GM19452 (cell line): ENCODE data around the gene ZNF366.
"Not testable (repeated sequence)": the region's sequence is repeated elsewhere in the genome, so short reads cannot be mapped to it uniquely, and the experiment has no call there.

Experiments used
- ATAC-seq: cut with Tn5 transposase; IDR thresholded peaks from one replicate; pipeline ENCODE4 v1.9.1; 2021; ENCODE audit not compliant: unreplicated experiment

Gene ZNF366

GRCh38 chr5:72408603-72409002 is 98.6 kb downstream of the ZNF366 start:
- no peak for ATAC-seq

DNA sequence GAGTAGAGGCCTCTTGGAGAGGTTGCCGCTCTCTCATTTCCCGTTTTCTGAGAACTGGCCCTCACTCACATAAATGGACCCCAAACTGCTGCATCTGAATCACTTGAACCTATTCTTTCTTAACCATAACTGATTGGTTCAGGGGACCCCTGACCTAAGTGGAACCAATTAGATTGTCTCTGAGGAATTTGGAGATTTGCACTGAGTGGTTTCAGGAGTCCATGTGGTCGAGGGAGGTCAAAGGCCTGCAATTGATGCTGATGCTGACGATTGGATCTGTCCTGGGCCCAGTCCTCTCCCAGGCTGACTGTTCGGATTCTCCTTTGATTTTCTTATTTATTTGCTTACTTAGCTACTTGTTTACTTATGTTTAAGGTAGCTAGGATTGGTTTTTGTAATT is 99.1 kb downstream of the ZNF366 start:
- no peak for ATAC-seq

GRCh38 chr5:72407541-72407940 is 99.7 kb downstream of the ZNF366 start:
- ATAC-seq, result no peak

GRCh38 chr5:72407078-72407477 is 100.1 kb downstream of the ZNF366 start:
- ATAC-seq, result no peak

DNA sequence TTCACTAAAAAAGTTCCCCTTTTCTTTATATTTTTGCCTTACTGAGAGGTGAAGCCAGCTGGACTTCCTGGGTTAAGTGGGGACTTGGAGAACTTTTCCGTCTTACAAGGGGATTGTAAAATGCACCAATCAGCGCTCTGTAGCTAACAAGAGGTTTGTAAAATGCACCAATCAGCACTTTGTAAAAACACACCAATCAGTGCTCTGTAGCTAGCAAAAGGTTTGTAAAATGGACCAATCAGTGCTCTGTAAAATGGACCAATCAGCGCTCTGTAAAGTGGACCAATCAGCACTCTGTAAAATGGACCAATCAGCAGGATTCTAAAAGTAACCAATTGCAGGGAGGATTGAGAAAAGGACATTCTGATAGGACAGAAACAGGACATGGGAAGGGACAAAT is 102.4 kb downstream of the ZNF366 start:
- not testable (repeated sequence) for ATAC-seq

DNA sequence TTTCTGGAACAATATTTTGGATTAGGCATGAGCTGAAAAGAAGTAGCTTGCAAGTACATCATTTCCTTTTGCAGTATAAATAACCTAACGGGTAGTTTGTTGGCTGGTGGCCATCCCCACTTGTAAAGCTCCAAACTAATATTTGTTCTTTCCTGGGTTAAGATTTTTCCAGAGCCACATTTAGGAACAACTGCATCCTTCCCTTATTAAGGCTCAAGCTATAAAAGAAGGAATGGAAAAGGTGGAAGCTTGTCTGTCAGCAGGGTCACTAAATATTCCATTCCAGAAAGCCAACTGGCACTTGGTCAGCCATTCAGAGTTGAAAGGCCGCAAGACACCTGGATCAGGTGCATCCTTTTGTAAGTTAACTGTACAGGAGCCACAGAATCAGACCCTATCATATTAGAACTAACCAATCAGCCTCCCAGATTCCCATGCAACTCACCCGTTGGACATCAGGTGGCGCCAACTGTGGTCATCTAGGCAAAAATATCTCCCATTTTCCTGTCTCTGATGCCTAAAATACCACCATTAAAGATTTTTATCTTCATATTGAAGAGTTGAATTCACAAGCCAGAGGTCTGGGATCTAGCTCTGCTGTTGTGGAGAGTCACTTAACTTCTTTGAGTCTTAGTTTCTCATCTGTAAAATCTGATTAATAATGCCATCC is 104.1 kb downstream of the ZNF366 start:
- ATAC-seq, result no peak

GRCh38 chr5:72402381-72402890 is 104.8 kb downstream of the ZNF366 start:
- no peak for ATAC-seq

GRCh38 chr5:72400950-72401349 is 106.3 kb downstream of the ZNF366 start:
- ATAC-seq, result no peak

DNA sequence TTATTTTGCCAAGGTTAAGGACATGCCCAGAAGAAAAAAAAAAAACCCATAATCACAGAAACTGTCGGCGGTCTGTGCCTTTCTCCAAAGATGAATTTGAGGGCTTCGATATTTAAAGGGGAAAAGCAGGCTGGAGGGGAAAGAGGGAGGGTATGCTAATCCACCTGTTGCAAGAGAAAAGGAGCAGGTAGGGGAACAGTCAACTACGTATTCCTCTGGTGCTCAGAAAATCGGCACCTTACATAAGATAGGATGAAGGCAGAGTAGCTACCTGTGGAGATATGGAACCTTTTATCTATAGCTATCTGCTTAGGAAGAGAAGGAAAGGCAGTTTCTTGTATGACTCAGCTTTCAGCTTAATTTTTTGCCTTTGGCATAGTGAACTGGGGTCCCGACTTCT is 109.4 kb downstream of the ZNF366 start:
- ATAC-seq, result no peak

DNA sequence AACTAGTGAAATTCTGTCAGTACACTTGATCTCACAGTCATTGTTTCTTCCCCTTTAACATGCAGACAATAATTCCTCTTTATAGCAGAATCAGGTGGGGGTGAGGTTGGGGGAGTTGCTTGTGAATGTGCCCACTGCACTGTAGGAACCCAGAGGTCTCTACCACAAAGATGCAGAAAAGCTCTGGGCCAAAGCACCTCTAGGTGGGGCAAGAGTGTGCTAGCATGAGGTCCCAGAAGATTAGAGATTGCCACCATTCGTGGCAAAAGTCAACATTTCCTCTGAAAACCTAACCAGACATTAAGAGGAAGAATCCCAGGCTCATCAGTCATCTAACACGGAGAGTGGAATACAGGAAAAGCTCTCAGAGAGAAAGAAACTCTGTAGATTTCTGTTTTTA is 112.5 kb downstream of the ZNF366 start:
- no peak for ATAC-seq

DNA sequence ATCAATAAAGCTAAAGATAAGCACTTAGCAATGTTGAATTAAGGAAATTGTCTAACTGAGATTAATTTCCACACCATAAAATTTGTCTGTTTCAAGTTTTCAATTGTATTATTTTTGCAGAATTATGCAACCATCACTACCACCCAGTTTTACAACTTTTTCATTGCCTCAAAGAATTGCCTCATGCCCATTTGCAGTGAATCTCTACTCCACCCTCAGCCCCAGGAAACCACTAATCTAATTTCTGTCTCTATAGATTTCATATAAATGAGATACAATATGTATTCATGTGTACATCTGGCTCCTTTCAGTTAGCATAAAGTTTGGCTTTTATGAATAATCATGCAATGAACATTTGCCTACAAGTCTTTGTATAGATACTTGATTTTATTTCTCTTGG is 114.2 kb downstream of the ZNF366 start:
- no peak for ATAC-seq
